NCI-H1417 (cell line): ENCODE results near the gene BLCAP.
"Not testable (repeated sequence)": the region's sequence is repeated elsewhere in the genome, so short reads cannot be mapped to it uniquely, and the experiment has no call there.

Source experiments
- DNase-seq, 3 experiments: peaks; one replicate each; lab custom pipeline; 2025; lab: John Stamatoyannopoulos, UW

BLCAP gene

GRCh38 chr20:37480919-37481318, 46.8 kb downstream of the BLCAP start:
- no peak for DNase-seq

GRCh38 chr20:37479925-37480691, 47.6 kb downstream of the BLCAP start:
- no peak for DNase-seq

- no peak for DNase-seq
Observed at GRCh38 chr20:37479266-37479665, 48.4 kb downstream of the BLCAP start.

- peak in 1 of 3 experiments; percentile 11 for DNase-seq
Observed at GRCh38 chr20:37477041-37477440, 50.6 kb downstream of the BLCAP start.

- peak in 1 of 3 experiments; percentile 10 for DNase-seq
Observed at GRCh38 chr20:37475252-37475651, 52.4 kb downstream of the BLCAP start.

GRCh38 chr20:37474386-37474785, 53.3 kb downstream of the BLCAP start:
- no peak for DNase-seq

GRCh38 chr20:37473249-37474000, 54.3 kb downstream of the BLCAP start:
- DNase-seq: no peak

- DNase-seq: not testable (repeated sequence)
Observed at GRCh38 chr20:37472435-37472834, 55.2 kb downstream of the BLCAP start.

GRCh38 chr20:37471741-37472235, 55.9 kb downstream of the BLCAP start:
- DNase-seq: no peak

- DNase-seq: not testable (repeated sequence)
Observed at GRCh38 chr20:37470190-37470589, 57.5 kb downstream of the BLCAP start.

- DNase-seq: no peak
Observed at GRCh38 chr20:37469531-37469930, 58.1 kb downstream of the BLCAP start.

- no peak for DNase-seq
Observed at GRCh38 chr20:37468886-37469285, 58.8 kb downstream of the BLCAP start.
